ENCODE results near the gene TMEM107.
A peak's percentile ranks its signal among the peaks of the same experiment; 100 is the strongest.

The TMEM107 gene

DNA sequence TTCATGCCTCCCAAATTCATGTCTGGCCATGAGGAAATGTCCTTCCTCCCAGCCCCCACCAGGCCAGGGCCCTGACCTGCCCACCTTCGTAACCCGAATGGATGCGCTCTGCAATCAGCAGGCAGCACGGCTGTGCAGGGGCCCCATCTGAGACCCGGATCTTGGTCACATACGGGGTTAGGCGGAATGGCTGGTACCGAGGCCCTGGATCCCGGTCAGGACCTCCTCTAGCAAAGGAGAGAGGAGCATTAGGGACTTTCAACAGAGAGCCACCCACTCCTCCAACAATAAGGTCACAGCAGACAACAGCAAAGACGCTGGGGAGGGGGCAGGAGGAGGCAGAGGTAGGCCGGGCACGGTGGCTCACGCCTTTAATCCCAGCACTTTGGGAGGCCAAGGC is 27.6 kb downstream of the TMEM107 start:
- peak; percentile 15 for DNase-seq

DNA sequence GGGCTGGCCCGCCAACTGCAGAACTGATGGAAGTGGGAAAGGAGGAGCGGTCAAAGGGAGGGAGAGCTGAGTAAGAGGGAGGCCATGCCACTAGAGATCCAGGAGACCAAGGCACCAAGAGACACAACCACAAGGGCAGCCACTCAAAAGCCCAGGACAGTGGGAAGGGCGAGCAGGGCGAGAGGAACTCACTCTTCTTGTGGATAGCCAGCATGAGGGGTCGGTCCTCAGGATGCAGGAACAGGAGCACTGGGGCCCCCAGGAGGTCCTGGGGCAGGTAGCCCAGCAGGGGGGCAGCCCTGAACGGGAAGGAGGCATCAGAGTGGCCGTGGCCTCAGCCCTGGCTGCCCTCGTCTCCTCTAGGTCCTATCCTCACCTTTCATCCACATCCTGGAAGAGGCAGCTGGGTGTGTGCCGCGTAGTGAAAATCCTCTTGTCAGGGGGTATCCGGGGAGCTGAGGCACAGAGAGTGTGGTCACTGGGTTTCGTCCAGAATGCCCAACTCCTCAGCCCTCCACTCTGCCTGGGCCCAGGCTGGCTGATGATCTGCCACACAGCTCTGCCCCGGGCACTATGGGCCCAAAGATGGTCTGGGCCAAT is 28.3 kb downstream of the TMEM107 start:
- no peak for DNase-seq

DNA sequence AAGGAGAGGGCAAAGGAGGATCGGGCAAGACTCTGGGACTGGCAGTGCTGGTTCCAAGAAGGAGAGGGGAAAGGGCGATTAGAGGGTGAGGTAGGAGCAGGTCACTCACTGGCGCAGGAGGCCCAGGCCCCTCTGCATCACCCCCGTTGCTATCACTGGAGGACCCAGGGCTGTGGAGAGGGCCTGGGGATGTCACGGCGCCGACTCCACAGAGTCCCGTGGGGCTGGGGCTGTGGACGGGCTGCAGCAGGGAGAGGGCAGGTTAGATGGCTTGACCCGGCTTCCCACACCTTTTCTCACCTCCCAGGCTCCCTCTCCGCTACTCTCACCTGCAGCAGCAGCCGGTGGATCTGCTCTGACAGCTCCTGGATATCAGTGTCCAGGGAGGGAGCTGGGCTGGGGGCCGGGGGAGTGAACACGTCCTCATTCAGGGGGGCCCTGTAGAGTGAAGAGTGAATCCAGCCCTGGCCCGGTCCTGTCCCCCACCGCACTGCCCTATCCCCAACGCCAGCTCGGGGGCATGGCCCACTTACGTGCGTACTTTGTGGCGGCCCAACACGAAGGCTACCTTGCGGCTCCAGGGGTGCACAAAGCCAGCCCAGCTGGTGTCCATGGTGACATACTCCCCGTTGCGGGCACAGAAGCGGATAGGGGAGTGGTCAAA is 28.9 kb downstream of the TMEM107 start:
- peak; percentile 13 for DNase-seq

DNA sequence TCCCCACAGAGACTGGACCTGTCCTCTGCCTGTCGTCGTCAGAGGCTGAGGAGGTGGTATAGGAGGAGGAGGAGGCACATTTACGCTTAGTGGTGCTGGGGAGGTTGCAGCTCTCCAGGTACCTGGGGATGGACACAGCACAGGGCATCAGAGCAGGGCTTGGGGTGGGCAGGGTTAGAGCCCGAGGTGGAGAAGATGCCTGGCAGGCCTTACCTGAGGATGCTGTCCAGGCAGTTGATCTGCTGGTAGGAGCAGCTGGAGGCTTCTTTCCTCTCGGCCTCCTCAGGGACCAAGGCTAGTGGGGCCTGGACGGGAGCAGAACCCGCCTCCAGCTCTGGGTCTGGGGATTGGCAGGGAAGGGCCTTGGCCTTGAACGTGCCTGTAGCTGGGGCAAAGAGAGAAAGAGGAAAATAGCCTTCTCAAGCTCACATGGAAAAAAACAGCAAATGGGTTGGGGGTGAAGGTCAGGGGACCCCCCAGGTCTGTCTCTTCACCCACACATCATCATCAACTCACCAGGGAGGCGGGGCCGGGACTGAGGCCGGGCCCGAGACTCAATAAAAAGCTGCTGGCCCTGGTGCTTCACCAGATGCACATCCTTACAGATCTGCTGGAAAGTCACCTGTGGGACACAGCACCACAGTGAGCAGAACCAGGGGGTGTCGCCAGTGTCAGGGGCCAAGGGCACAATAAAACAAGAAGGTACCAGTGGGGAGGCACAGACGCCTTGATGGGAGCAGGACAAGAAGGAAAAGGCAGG is 29.6 kb downstream of the TMEM107 start:
- DNase-seq, result peak; percentile 3

DNA sequence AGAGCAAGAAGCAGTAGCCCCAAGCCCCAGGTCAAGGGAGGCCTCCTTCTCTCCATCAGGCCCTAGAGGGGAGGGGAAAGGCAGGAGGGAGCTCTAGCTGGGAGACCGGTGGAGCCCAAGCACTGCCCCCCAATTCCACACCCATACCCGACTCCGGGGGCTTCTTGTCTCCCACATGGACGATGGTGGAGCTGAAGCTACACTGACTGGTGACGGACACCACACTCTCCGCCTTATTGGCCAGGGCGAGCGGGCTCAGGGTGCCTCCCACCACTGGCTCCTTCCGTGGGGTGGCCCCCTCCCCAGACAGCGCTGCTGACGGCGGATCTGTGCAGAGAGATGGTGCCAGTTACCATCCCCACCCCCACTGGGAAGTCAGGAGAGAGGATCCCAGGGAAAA is 30.4 kb downstream of the TMEM107 start:
- DNase-seq, result peak; percentile 10

DNA sequence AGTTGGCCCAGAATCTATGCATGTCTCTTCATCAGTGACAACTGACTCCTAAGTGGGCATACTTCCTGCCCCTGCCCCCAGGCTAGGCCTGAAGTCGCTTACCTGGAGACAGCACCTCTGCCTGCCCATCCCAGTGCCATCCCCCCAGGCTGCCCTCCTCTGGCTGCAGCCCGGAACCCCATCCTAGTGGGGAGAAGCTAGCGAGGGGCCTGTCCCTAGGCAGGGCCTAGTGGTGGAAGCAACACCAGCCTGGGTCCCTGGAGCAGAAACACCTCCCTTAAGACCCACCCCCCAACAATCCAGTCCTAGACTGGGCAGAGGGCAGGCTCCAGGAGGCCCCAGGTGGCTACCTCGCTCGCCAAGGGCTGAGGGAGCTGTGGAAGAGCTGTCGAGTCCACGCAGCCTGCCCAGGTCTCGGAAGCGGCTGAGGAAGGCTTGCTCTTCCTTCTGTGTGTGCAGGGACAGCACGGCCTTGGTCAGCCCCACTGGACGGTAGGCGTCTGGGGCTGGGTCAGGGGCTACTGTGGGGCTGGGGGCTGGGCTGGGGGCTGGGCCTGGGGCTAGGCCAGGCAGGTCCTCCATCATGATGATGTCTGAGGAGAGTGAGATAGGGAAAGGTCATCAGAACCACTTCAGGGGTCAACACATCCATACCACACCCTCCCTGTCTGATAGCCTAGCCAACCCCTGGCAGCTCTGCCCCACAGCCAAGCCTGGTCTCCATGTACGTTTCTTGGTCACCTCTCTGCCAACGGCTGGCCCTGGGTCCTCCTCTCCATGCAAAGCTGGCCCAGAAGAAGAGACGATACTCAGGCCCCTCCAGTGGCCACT is 31.6 kb downstream of the TMEM107 start:
- DNase-seq, result peak; percentile 7

DNA sequence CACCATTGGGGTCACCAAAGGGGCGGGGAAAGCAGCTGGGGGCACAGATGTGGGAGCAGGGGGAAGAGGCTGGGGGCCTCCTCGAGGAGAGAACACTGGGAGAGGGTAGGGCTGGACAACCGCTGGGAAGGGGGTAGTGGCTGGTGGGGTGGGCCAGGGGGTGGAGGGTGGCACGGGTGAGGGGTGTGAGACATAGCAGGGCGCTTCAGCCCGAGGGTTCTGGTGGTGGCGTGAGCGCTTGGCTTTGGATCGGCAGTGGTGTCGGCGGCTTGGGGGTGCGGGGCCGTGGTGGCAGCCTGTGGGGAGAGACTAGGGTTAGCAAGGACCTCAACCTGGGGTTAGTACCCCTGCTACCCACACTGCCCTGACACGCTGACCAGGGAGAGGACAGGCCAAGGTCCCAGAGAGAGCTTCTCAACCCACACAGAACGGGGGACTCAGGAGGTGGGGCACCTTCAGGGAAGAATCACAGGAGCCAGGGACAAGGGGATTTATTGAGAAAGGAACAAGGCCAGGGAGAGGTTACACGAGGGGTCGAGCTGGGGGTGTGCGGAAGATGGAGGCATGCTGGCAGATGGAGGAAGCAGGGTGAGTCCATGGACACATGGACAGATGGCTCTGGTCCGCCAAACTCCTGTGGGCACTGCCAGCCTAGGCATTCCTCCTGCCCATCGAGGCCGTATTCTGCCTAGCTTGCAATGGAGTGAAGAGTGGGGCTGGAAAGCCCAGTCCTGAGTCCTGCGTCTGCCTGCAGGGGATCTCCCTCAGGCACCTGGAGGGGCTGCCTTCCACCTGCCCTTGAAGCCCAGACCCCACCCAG is 32.4 kb downstream of the TMEM107 start:
- peak; percentile 30 for DNase-seq

DNA sequence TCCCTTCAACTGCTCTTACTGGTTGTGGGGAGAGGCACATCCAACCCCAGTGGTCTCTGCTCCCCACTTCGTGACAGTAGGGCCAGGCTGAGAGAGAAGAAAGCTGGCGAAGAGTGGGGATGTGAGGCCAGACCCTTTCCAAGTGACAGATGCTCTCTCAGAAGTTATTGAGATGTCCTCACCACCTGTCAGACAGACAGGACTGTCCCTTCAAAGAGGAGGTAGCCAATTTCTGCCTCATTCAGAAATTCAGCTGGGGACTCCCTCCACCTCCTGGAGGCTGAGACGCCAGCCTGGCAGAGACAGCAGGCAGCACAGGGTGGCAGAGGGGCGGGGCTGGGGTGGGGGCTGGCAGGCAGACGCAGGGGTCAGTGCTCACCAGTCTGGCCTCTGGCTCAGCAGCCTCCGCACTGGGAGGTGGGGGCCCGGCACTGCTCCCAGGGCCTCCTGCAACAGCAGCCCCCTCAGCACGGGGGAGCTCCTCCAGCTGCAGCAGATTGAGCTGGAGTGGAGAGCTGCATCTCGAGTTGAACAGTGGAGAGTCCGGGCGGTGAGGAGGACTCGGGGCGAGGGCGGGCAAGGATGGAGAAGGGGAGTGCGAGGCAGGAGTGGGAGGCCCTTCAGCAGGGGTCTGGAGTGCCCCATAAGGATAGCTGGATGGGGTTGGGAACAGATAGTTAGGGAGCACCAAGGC is 33.1 kb downstream of the TMEM107 start:
- DNase-seq, result peak; percentile 26

DNA sequence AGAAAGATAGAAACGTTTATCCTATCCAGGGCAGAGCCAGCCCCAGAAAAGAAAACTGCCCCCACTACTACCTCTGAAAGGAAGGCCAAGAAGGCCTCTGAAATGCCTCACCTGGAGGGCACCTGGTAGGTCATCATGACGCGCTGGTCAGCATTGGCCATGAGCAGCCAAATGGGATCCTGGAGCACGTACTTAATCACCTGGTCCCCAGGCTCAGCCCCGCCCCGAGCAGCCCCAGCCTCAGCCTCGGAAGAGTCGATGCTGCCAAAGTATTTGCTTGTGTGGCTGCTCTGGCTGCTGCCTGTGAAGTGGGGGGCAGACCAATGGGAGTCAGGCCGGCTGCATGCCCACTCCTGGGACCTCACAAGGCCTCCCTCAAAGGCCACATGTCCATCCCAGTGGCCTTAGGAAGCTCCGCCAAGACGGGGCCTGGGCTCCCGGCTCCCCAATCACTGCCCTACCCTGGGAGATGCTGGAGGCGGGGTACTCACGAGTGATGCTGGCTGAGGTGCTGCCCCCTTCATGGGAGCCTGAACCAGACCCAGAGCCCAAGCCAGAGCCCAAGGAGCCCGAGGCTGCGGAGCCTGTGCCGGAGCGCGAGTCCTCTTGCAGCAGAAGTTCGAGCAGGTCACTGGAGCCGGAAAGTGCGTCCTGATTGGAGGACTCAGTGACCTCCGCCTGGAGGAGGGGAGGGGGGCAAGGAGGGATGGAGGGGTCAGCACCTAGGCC is 33.9 kb downstream of the TMEM107 start:
- peak; percentile 15 for DNase-seq

DNA sequence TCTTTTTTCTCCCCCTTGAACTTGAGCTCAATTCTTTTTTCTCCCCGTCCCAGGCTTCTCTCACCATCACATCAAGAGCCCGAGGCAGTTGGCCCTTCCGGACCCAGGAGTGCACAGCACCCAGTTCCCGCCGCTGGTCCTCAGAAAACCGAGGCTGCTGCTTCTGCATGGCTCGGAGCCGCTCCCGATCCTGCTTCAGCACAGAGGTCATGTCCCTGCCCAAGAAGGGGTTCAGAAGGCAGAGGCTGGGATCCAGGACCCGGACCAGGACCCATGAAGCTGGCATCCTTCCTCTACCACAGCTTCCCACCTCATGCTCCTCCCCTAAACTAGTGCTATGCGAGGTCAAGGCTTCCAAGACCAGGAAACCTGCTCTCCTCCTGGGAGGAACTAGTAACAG is 34.4 kb downstream of the TMEM107 start:
- peak; percentile 18 for DNase-seq

DNA sequence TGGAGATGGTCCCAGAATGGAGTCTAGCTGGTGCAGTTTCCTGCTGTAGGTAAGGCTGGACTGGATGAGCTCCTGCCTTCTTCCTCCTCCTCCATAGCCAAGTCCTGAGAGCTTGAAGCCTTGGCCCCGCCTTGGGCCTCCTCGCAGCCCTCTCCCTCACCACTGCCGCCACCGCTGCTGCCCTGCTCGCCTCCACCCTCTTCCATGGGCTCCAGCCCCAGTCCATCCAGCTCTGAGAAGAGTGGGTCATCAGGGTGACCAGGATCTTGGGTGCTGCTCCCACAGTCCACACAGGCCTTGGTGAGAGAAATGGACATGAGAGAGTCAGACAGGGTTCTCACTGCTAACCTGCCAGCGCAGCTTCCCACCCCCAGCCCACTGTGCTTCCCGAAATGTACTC is 35.1 kb downstream of the TMEM107 start:
- no peak for DNase-seq

DNA sequence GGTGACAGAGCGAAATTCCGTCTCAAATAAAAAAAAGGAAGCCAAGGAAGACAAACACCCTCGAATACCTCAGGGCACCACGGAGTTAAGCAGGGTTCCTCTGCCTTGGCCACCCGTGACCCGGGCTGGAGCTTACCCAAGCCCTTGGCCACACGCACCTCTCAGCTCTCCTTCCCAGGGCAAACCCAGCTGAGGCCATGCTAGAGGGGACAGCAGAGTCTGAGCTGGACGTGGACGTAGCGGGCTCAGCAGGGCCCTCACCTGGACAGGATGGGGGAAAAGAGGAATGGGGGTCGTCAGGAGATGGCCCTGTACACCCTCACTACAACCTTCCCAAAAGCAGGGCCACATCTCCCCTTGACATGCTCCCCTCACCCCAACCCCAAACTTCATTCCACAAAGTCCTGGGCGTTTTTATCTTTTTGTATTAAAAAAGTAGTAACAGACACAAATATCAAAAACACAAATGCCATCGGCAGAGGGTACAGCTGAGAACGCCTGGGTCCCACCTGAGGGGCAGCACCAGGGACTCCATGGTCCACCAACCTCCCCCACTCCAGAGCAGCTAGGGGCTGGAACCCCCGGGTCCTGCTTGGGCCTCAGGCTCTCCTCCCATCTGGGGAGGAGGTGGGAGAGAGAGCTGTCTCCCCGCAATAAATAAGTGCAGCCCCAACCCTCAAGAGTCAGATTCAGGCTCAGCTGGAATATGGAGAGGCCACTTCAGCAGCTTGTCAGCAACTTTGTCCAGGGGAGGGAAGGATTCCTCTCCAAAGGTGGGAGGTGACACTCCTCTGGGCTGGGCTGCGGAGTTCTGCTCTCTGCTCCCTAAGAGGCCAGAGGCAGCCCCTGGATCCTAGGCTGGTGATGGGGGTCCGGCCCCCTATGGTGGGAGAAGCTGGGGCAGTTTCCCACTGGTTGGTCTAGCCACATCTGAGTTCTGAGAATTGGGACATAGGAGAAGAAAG is 35.8 kb downstream of the TMEM107 start:
- DNase-seq, result peak; percentile 22

DNA sequence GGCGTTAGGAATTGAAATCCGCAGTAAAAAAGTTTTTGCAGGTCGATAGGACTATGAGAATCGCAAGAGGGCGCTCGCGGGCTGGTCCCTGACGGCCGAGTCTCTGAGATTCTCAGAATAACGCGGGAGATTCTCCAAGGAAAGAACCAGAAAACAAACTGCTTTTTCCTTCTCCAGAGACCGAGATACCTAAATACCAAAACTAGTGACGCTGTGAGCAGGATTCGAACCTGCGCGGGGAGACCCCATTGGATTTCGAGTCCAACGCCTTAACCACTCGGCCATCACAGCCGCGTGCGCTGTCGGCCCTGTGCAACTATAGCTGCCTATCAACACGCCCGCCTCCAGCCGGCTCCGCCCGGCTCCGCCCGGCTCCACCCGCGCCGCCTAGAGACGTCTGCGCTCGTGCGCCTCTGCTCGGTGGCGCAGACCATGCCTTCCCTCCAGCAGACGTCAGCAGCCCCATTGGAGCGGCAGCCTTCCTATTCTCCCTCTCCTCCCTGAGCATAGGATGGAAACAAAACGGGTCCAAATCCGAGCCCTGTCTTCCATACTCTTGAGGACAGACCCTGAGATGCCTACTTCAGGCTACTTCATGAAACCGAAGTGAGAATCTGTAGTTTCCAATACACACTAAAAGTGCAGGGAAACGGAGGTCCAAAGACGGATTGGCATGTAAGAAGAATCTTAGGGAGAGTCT is 37.4 kb downstream of the TMEM107 start:
- peak; percentile 96 for DNase-seq

DNA sequence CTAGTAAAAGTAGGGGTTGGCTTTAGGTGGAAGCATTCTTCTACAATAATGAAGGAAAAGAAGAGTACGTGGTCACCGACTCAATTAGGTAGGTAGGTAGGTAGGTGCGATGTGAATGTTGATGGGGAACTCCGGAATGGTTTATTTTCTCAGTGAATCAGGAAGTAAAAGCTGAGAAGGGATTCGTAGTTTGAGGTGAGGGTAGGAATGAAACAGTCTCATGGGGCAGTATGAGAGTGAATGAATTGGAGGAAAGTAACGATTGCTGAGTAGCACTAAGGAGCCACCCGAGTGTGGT is 37.9 kb downstream of the TMEM107 start:
- DNase-seq, result no peak

DNA sequence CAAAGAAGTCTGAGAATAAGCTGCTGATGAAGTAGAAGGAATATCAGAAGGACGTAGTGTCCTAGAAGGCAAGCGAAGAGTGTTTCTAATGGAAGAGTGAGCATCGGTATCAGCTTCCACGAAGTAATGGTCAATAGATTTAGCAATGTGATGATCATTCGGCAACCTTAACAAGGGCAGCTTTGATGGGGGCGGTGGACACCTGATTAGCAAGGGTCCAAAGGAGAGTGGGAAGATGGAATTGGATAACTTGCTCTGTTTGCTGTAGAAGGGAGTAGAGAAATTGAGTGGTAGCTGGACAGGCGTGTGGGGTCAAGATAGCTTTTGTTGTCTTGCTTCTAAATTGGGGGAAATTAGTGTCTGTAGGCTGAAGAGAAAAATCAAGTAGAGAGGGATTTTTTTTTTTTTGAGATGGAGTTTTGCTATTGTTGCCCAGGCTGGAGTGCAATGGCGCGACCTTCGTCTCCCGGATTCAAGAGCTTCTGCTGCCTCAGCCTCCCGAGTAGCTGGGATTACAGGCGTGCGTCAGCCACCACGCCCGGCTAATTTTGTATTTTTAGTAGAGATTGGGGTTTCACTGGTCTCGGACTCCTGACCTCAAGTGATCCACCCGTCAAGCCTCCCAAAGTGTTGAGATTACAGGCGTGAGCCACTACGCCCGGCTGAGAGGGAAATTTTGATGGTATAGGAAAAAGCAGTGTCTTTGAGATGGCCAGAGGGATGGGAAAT is 38.4 kb downstream of the TMEM107 start:
- no peak for DNase-seq

DNA sequence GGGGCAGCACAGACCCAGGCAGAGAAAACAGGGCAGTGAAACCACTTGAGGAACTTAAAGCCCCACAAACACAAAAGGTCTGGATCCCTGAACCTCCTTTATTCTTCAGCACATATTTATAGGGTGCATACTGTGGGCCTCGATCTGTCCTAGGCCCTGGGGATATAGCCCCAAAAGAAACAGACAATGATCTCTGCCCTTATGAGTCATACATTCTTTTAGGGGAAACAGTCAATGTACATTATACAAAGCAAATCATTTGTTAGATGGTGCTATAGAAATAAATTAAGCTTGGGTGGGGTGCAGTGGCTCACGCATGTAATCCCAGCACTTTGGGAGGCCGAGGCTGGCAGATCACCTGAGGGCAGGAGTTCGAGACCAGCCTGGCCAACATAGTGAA is 42.2 kb downstream of the TMEM107 start:
- DNase-seq, result no peak

DNA sequence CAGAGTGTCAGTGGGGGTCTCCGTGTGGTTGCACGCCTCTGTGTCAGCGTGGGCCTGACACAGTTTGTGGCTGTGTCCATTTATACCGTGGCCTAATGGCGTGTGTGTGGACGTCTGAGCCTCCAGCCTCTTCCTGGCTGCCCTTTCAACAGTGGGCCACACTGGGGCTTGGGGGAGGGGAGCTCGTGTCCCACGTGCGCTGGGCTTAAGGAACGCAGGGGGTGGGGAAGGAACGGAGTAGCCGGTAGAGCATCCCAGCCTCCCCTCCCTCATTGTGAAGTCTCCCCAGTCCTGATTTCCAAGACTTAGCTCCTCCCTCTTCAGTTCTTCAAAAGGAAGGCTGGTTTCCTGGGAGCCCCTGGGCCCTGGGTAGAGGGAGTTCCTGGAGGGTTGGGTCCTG is 42.8 kb downstream of the TMEM107 start:
- DNase-seq, result no peak

DNA sequence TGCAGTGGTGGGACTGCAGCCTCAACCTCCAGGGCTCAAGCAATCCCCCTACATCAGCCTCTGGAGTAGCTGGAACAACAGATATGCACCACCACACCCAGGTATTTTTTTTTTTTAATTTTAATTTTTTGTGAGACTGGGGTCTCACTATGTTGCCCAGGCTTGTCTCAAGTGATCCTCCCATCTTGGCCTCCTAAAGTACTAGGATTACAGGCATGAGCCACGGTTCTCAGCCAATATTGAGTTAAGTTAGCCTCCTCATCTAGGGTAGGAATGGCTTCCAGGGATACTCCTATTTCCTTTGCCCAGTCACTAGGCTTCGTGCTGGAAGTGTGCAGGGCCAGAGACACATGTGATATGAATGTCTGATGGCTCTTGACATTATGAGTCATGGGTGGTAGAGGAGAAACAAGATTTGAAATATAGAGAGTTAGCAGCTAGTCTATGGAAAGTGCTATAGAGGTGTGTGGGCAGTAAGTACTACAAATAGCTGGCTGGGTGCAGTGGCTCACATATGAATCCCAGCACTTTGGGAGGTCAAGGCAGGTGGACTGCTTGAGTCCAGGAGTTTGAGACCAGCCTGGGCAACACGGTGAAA is 44.2 kb downstream of the TMEM107 start:
- DNase-seq, result no peak
